HG03575 (cell line): ENCODE results near the gene NRP1.

Experiments
- ATAC-seq: cut with Tn5 transposase; IDR thresholded peaks from one replicate; pipeline ENCODE4 v1.9.1; 2021; ENCODE audit not compliant: unreplicated experiment, insufficient number of reproducible peaks, low FRiP score; ENCODE audit errors: extremely low read depth

The NRP1 gene

GRCh38 chr10:33204031-33204430, 130.4 kb downstream of the NRP1 start:
- no peak for ATAC-seq

DNA sequence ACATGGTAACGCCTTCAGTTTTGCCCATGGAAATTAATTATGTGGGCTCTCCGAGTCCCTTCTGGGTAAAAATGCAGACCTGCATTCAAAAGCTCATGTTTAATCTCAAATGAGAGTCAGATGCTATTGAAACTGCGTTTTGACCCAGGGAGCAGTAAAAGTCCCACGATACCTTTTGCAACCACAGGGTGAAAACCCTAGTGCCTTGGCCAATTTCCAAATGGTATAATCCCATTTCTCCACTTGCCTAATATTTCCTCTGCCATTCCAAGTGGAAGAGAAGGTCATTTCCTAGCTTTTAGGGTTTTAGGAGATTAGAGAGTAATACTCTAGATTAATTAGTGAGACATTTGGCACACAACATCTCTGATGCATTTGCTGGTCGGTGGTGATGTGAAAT, 132.5 kb downstream of the NRP1 start:
- ATAC-seq = no peak

DNA sequence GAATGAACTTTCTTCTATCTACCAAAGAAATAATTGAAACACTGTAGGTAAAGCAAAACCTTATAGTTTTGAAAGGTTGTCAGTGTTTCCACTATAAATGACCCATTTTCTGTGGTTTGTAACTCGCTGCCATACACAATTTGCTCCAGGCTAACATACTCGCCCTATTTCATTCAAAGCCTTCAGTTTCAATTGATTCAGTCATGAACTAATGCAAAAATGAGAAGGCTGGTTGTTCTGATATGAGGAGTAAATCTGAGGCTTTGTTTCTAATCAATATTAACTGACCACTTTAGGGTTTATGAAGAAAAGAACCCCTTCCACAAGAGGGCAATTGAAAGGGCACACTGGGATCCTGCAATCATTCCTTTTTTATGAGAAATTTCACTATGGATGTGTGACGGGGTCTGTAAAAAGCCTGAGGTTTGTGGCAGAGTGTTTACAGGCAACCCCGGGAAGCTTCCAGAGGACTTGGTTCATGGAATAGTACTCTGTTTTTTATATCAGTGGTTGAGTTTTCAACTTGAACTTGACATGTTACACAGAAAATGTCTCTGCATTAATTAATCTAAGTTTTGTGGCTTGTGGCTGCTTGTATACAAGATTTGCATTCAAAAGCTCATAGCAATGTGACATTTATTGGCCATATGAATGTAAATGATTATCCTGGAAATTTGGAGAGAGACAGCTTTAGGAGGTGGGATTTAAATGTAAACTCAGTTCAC, 133.2 kb downstream of the NRP1 start:
- ATAC-seq = no peak

GRCh38 chr10:33199731-33200232, 134.7 kb downstream of the NRP1 start:
- ATAC-seq = no peak

GRCh38 chr10:33198610-33199009, 135.9 kb downstream of the NRP1 start:
- ATAC-seq = no peak

GRCh38 chr10:33196710-33197491, 137.6 kb downstream of the NRP1 start:
- no peak for ATAC-seq

GRCh38 chr10:33196377-33196706, 138.1 kb downstream of the NRP1 start:
- no peak for ATAC-seq

GRCh38 chr10:33195608-33196376, 138.7 kb downstream of the NRP1 start:
- ATAC-seq = no peak

DNA sequence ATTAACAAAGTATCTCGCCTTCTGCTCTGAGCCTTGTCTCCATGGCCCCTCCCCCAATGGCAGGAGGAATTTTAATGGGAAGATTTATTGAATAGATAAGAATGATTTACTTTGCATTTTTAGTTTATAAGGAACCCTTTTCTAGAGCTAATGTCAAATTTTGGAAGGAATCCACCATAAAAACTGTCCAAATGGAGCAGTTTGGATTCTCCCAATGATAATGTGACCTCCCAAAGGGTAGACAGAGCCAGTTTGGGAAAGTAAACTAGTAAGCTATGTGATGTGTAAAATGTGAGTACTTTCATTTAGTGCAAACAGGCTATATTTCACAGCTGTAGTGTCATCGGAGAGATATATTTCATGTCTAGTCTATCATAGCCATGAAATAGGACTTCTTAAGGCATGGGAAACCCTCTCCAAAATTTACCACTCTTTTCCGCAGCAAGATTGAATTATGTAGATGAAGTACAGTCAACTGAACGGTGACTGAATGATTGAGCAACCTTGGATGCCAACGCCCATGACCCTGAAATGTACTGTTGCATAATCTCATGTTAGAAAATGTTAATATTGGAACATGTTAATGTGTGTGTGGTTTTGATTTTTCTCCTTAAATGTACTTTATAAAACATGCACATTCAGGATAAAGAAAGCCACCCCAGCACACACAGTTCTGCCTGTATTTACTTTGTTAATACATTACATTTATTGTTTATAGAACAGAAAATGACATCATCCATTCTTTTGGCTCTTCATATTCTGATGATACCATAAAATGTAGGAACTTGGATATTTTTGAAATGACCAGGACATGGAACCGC, 140.6 kb downstream of the NRP1 start:
- ATAC-seq = no peak

GRCh38 chr10:33193057-33193700, 141.3 kb downstream of the NRP1 start:
- ATAC-seq = no peak

DNA sequence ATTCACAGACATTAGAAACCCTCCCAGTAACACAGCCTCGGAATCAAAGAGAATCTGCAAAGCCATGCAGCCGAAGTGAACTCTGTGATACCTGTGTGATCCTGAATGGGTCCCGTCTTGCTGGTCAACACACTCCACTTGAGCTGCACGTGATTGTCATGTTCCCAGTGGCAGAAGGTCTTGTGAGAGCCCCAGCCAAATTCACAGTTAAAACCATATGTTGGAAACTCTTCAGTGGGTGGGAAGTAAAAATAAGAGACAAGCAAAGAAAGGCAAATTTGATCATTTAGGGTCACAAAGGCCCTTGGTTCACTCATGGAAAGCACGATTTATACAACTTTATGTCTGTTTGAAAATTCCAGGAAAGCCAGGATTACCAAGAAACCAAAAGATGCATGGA, 142.3 kb downstream of the NRP1 start:
- ATAC-seq = no peak

GRCh38 chr10:33190406-33190805, 144.1 kb downstream of the NRP1 start:
- ATAC-seq = no peak

- ATAC-seq = no peak
Observed at GRCh38 chr10:33189808-33190207, 144.7 kb downstream of the NRP1 start.

GRCh38 chr10:33189363-33189762, 145.1 kb downstream of the NRP1 start:
- no peak for ATAC-seq

DNA sequence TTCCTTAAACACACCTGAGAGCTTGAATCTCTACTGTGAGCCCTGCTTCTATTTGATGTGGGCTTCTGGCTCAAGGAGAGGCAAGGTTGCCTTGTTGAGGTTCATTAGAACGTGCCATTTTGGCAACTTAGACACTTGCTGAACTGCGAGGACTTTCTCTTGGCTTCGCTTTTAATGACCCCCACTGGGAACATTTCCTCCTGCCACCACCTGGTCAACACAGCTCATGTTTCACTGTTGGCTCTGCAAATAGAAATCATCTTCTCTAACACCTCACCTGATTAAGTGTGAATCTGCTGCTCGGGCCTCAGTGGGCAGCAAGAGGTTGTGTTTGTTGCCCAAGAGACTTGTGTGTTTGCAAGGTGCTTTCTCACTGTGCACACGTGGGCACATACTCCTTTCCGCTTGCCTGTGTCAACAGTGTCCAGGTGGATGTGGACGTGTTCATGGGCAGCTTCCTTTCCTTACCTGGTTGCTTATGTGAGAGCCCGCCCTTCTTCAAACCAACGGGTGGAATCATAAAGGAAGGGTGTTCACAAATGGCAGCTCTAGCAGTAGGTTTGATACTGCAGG, 147.0 kb downstream of the NRP1 start:
- no peak for ATAC-seq

DNA sequence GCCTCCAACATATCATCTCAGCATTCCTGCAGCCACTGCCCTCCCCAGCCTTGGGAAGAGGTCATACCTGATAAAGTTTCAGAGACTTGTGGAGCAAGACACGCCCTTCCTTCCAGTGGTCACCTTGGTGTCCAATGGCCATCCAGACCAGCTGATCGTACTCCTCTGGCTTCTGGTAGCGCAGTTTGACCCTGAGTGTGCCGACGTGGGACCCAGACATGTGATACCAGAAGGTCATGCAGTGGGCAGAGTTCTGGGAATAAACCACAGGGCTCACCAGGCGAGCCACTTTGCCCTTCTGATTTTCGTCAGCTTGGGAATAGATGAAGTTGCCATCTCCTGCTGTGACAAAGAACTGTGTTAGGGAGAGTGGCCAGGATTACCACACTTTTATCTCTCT, 148.3 kb downstream of the NRP1 start:
- ATAC-seq = no peak

DNA sequence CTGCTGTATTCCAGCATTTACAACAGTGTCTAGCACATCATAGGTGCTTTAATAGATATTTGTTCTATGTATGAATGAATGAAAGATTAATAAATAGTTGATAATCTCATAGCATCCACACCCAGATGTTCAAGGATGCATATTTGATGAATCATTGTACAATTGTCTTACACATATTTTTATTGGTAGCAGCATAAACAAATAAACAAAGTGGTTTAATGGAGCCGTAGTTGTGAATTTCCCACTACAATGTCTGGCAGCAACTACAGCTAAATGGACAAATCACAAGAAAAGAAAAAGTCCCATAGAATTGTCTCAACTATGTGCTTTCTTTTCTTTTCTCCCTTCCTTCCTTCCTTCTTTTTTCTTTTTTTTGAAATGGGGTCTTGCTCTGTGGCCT, 150.8 kb downstream of the NRP1 start:
- ATAC-seq = no peak

DNA sequence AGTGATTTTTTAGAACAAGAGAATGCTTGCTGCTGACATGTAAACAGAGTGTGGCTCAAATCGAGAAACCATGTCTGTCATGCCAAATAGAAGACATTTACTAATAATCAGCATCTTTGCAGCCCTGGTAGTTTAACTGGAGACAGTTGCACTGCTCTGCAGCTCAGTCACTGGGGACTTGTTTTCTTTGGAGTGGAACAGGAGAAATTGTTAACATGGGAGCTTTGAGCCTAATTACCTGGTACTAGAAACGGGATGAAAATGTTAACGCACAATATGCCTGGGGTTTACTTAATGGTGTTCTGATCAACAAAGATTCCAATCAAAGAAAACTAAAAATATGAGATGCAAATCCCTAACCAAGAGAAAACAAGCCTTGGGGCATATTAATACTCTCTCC, 153.5 kb downstream of the NRP1 start:
- no peak for ATAC-seq
